SK-N-SH (cell line): Measurements from ENCODE around the gene PDZD2. TPM values are rescaled to one million over a fixed set of nuclear protein-coding genes. Genes with fewer than 3 reads are reported as not detected.

Source experiments
- CTCF ChIA-PET: fragments of 300-600, 350-600 bp; formaldehyde crosslinking; extraction: SDS; loops from one replicate; lab custom pipeline; 2021; lab: Yijun Ruan, JAX
- POLR2A ChIA-PET: fragments of 350-600 bp; sonication (Branson Sonifier 250); formaldehyde crosslinking; extraction: SDS; loops from one replicate; lab custom pipeline; 2020; ENCODE audit warnings: antibody characterized with exemption, inconsistent platforms; lab: Yijun Ruan, JAX
- DNase-seq: peaks from one replicate; pipeline ENCODE4 v3.0.0; 2012
- H2AFZ ChIP-seq: fragments of 200-600 bp; sonication (generic); 2 replicates; pipeline ENCODE4 v1.8.1; 2016; ENCODE audit warnings: antibody characterized with exemption, mild to moderate bottlenecking, low read depth
- H3F3A ChIP-seq: fragments of 200-600 bp; sonication (generic); replicated peaks from 2 replicates; pipeline ENCODE3; 2016; ENCODE audit warnings: antibody characterized with exemption, mild to moderate bottlenecking; ENCODE audit not compliant: insufficient read depth
- H3K27ac ChIP-seq, 2 experiments: fragments of 200-500 bp in 1 of 2; fragments of 200-600 bp in 1 of 2; sonication (Bioruptor generic) in 1 of 2; sonication (generic), shearing (Covaris generic) in 1 of 2; 2 replicates each; pipeline versions ENCODE4 v1.5.1 to v1.6.1; 2014 to 2016; ENCODE audit warnings: low read depth in 2 of 2, inconsistent platforms in 1 of 2, low read length in 1 of 2, mild to moderate bottlenecking in 1 of 2, mixed read lengths in 1 of 2
- H3K27me3 ChIP-seq: fragments of 200-600 bp; sonication (generic), shearing (Covaris generic); 2 replicates; pipeline ENCODE4 v1.6.1; 2016; ENCODE audit warnings: mixed run types; ENCODE audit not compliant: insufficient read depth
- H3K36me3 ChIP-seq, 2 experiments: fragments of 200-500 bp in 1 of 2; fragments of 200-600 bp in 1 of 2; sonication (Bioruptor generic) in 1 of 2; sonication (generic) in 1 of 2; replicated peaks in 1 of 2; 2 replicates each; pipeline versions ENCODE3 to v1.5.1; 2014 to 2016; ENCODE audit warnings: low read length in 1 of 2, mild to moderate bottlenecking in 1 of 2; ENCODE audit not compliant: insufficient read depth in 2 of 2, control insufficient read depth in 1 of 2
- H3K4me1 ChIP-seq, 2 experiments: fragments of 200-500 bp in 1 of 2; fragments of 200-600 bp in 1 of 2; sonication (Bioruptor generic) in 1 of 2; sonication (generic), shearing (Covaris generic) in 1 of 2; 2 replicates each; pipeline versions ENCODE4 v1.5.1 to v1.6.1; 2014 to 2016; ENCODE audit warnings: low read depth in 1 of 2, low read length in 1 of 2, mixed run types in 1 of 2; ENCODE audit not compliant: insufficient read depth in 2 of 2, control insufficient read depth in 1 of 2
- H3K4me2 ChIP-seq: fragments of 200-600 bp; sonication (generic), shearing (Covaris generic); 2 replicates; pipeline ENCODE4 v1.6.1; 2017; ENCODE audit warnings: mixed run types
- H3K4me3 ChIP-seq, 2 experiments: fragments of 200-500 bp in 1 of 2; fragments of 200-600 bp in 1 of 2; sonication (Bioruptor generic) in 1 of 2; sonication (generic), shearing (Covaris generic) in 1 of 2; 2 replicates each; pipeline versions ENCODE4 v1.5.1 to v1.8.1; 2014 to 2016; ENCODE audit warnings: low read depth in 2 of 2, inconsistent platforms in 1 of 2, low read length in 1 of 2, mild to moderate bottlenecking in 1 of 2, mixed read lengths in 1 of 2, moderate library complexity in 1 of 2
- H3K79me2 ChIP-seq: fragments of 200-600 bp; sonication (generic); 2 replicates; pipeline ENCODE4 v1.8.1; 2017; ENCODE audit warnings: mild to moderate bottlenecking; ENCODE audit not compliant: insufficient read depth
- H3K9ac ChIP-seq: fragments of 200-600 bp; sonication (generic); 2 replicates; pipeline ENCODE4 v1.6.1; 2017; ENCODE audit warnings: mixed run types
- H3K9me2 ChIP-seq: fragments of 200-600 bp; sonication (generic); 2 replicates; pipeline ENCODE4 v1.6.1; 2017; ENCODE audit warnings: mixed run types
- H3K9me3 ChIP-seq: fragments of 200-600 bp; sonication (generic); 2 replicates; pipeline ENCODE4 v1.6.1; 2017; ENCODE audit warnings: mixed run types, mild to moderate bottlenecking, moderate library complexity
- H4K20me1 ChIP-seq: fragments of 200-600 bp; sonication (generic); 2 replicates; pipeline ENCODE4 v1.6.1; 2017; ENCODE audit warnings: mild to moderate bottlenecking, mixed run types; ENCODE audit not compliant: insufficient read depth
- EZH2phosphoT487 ChIP-seq: fragments of 200-600 bp; sonication (generic); IDR thresholded peaks from 2 replicates; pipeline ENCODE4 v1.6.1; 2017; ENCODE audit warnings: low read depth, mixed run types, mild to moderate bottlenecking, antibody characterized with exemption, moderate library complexity, borderline replicate concordance
- FOSL2 ChIP-seq: IDR thresholded peaks from 2 replicates; pipeline ENCODE4 v1.4.0; 2012; ENCODE audit warnings: low read depth, mild to moderate bottlenecking, moderate library complexity, borderline replicate concordance
- JUND ChIP-seq: IDR thresholded peaks from 2 replicates; pipeline ENCODE4 v1.4.0; 2012
- MEF2A ChIP-seq: IDR thresholded peaks from 2 replicates; pipeline ENCODE4 v1.4.0; 2012; ENCODE audit warnings: low read depth, borderline replicate concordance
- MXI1 ChIP-seq: IDR thresholded peaks from 2 replicates; pipeline ENCODE4 v1.6.1; 2012; ENCODE audit warnings: mild to moderate bottlenecking, low read depth, low read length, improper control_type of control experiment
- TCF12 ChIP-seq: IDR thresholded peaks from 2 replicates; pipeline ENCODE4 v1.4.0; 2012
- WGBS: methylation state at CpG from one replicate; pipeline ENCODE4 v1.1.6; 2017; ENCODE audit warnings: low lambda C conversion rate; 5-methylcytosine and 5-hydroxymethylcytosine counted together
- polyA plus RNA-seq, 3 experiments: library from polyadenylated mRNA; depleted of rRNA; stranded (reverse); fragments of >200 nt; gene quantifications; 2 replicates each; pipeline ENCODE4 v1.2.3, GENCODE V29; 2012
- TF ChIP-seq, protein P1 (sequence below): fragments of 150-350 bp; IDR thresholded peaks from 2 replicates; pipeline ENCODE4 v1.6.1; 2017; ENCODE audit warnings: antibody characterized with exemption, low read length, low read depth, borderline replicate concordance

Gene PDZD2
- polyA plus RNA-seq, 1 of the 3 experiments (the other 2 are of a cell fraction), result 0.13 TPM

DNA sequence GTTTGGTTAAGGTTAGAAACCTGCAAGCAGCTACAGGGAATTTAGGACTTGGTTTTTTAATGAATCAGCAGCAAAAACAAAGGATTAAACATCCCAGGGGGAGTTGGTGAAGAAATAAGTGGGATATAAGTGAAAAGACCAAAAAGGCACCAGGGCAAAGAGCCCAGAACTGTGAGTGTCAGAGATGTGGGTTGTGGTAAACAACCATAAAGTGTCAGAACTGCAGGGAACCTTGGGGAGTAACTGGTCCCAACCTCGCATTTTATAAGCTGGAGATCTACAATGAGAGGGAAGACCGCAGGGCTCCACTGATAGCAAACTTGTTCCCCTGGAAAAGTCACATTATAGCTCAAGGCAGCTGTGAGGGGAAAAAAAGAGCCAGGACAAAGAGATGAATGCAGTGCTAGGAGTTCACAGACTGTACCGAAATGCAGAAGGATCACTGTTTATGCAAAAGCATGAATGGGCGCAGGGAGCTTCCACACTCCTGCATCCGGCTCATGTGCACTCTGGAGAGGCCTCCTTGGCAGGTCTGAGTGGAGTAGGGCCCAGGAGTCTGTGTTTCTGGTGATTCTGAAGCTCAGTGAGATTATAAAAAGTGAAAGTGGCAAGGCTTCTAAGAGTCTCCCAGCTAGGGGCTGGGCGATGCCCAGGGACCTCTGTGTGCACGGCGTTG is 378.9 kb downstream of the PDZD2 start:
- CTCF ChIA-PET, result interaction anchor here (1.2 kb wide), 1 partner anchor 38 kb away, joined by 6 read pairs; no protein-coding TSS in a partner anchor
- Histone ChIP-seq H3K9me2 (no peaks in the 10 kb centered on the region), H3K27ac (no peak overlapping the region), H3K27me3 (no peaks in the 10 kb centered on the region; the same call in 1 of the 2 replicates), H3K4me3 (no peak overlapping the region)
- no peak for TF ChIP-seq EZH2phosphoT487
- TF ChIP-seq, all 33 proteins: peak for 0
- H3K9me3 ChIP-seq, result no peaks in the 10 kb centered on the region
- H3K9ac ChIP-seq, result no peak overlapping the region
- H3K36me3 ChIP-seq, result no peaks in the 10 kb centered on the region
- POLR2A ChIA-PET, result no interaction called here
- H4K20me1 ChIP-seq, result no peaks in the 10 kb centered on the region
- H2AFZ ChIP-seq, result no peak overlapping the region
- no peaks in the 10 kb centered on the region for H3F3A ChIP-seq
- no peak for DNase-seq
- H3K4me1 ChIP-seq, result peaks cover 0 to 16% of the 10 kb centered on the region in 2 experiments; a peak in 1 of 4 replicates
- H3K79me2 ChIP-seq, result no peaks in the 10 kb centered on the region
- 84% methylated on average over 8 of the region's 8 CpGs for WGBS
- no peak overlapping the region for H3K4me2 ChIP-seq

DNA sequence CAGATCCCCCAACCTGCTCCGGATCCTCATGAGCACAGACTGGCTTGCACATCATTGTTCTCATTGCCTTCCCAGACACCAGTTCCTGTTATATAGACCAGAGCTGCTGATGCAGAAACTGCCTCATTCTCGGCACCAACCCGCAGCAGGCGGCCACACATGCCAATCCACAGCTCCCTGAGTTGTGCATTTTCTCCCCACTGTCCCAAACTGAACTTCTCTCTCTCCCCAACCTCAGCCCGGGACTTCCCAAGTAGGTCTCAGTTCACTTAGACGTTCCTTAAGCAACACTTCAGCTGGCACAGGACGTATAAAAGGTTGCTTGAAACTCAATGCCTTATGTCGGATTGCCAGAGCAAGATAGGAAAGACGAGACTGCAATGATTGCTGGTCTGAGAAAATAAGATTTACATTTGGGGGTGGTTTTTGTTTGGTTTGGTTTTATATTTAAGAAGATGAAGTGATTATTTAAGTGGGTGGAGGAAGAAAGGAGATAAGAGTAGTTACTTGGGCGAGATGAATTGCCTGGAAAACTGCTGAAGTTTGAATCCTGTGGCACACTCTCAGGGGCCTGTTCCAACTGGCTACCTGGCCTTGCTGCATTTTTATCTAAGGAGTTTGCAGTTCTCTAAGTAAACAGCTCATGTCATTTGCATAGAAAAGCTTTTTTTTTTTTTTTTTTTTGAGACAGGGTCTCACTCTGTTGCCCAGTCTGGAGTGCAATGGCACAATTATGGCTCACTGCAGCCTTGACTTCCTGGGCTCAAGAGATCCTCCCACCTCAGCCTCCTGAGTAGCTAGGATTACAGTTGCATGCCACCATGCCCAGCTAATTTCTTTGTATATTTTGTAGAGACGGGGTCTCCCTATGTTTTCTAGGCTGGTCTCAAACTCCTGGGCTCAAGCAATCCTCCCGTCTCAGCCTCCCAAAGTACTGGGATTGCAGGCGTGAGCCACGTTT is 379.8 kb downstream of the PDZD2 start:
- Histone ChIP-seq H3K27me3 (no peaks in the 10 kb centered on the region; the same call in 1 of the 2 replicates), H3K36me3 (no peaks in the 10 kb centered on the region), H3K4me2 (no peak overlapping the region), H3K4me1 (peaks cover 0 to 14% of the 10 kb centered on the region in 2 experiments; a peak in 1 of 4 replicates), H3K9ac (no peak overlapping the region), H3K9me2 (no peaks in the 10 kb centered on the region), H3K79me2 (no peaks in the 10 kb centered on the region), H3K4me3 (no peak overlapping the region), H3K9me3 (no peaks in the 10 kb centered on the region), H3F3A (no peaks in the 10 kb centered on the region), H4K20me1 (no peaks in the 10 kb centered on the region), H3K27ac (no peak overlapping the region), H2AFZ (no peak overlapping the region)
- ChIA-PET CTCF (interaction anchor here (1.2 kb wide), 1 partner anchor 37 kb away, joined by 6 read pairs; no protein-coding TSS in a partner anchor), POLR2A (no interaction called here)
- TF ChIP-seq TCF12, result no peak
- DNase-seq, result no peak
- WGBS, result 66% methylated on average over 13 of the region's 14 CpGs

DNA sequence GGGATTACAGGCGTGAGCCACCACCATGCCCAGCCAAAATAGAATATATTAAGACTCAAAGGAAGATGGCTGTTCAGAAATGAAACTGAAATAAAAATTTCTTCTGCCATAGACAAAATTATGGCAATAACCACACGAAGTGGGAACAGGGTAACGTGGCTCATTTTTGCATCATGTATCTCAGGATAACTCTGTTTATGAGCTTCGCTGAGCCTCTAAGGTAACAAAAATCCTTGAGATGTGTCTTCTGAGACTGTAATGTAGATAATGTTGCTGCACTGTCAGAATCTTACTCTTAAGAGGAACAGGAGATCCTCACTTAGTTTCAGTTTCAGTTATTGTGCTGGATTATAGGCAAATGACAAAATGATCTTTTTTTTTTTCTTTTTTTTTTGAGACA is 381.3 kb downstream of the PDZD2 start:
- H3K9ac ChIP-seq, result no peak overlapping the region
- 0 out of 4 replicates have a peak overlapping the region, but pooled peaks of 1 of the 2 experiments have one; percentile 6 for H3K4me3 ChIP-seq
- CTCF ChIA-PET, result no interaction called here
- WGBS, result 73% methylated on average over 4 of the region's 4 CpGs
- H3K9me2 ChIP-seq, result no peaks in the 10 kb centered on the region
- no peaks in the 10 kb centered on the region for H3F3A ChIP-seq
- no peak overlapping the region for H3K4me2 ChIP-seq
- H2AFZ ChIP-seq, result 0 out of 2 replicates have a peak overlapping the region, but pooled peaks have one; percentile 41
- TF ChIP-seq MXI1, result no peak
- TF ChIP-seq JUND, result no peak
- no peak for TF ChIP-seq MEF2A
- TF ChIP-seq, protein P1, sequence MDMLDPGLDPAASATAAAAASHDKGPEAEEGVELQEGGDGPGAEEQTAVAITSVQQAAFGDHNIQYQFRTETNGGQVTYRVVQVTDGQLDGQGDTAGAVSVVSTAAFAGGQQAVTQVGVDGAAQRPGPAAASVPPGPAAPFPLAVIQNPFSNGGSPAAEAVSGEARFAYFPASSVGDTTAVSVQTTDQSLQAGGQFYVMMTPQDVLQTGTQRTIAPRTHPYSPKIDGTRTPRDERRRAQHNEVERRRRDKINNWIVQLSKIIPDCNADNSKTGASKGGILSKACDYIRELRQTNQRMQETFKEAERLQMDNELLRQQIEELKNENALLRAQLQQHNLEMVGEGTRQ, result no peak
- no peak for TF ChIP-seq FOSL2
- TF ChIP-seq, all 33 proteins: peak for 0
- POLR2A ChIA-PET, result no interaction called here
- H3K36me3 ChIP-seq, result no peaks in the 10 kb centered on the region
- no peaks in the 10 kb centered on the region for H4K20me1 ChIP-seq
- no peak for DNase-seq
- H3K79me2 ChIP-seq, result no peaks in the 10 kb centered on the region
- H3K27me3 ChIP-seq, result no peaks in the 10 kb centered on the region; the same call in 1 of the 2 replicates
- H3K27ac ChIP-seq, result no peak overlapping the region
- H3K4me1 ChIP-seq, result peaks cover 0 to 6% of the 10 kb centered on the region in 2 experiments; a peak in 1 of 4 replicates
- no peaks in the 10 kb centered on the region for H3K9me3 ChIP-seq
